Measurements from ENCODE around the gene COMTD1. TPM values are rescaled to one million over a fixed set of nuclear protein-coding genes. Genes with fewer than 3 reads are reported as not detected.

COMTD1 gene
- polyA plus RNA-seq, 1 of the 3 experiments (the other 2 are of a cell fraction) = 7.6 TPM

GRCh38 chr10:75244487-75245353, 9.0 kb upstream of the COMTD1 start:
- Histone ChIP-seq H3K4me3 (ENCODE audit: low read depth in 2 of 2, low read length in 1 of 2) (no peak overlapping the region), H3K9me2 (no peaks in the 10 kb centered on the region), H3K27ac (ENCODE audit: low read depth in 2 of 2, low read length in 1 of 2) (no peak overlapping the region), H3K9ac (no peak overlapping the region), H3K79me2 (ENCODE audit: insufficient read depth) (no peaks in the 10 kb centered on the region), H3K36me3 (replicated peaks in 1 of 2; ENCODE audit: control insufficient read depth in 1 of 2, insufficient read depth in 2 of 2, low read length in 1 of 2) (no peaks in the 10 kb centered on the region), H3K27me3 (ENCODE audit: insufficient read depth) (no peaks in the 10 kb centered on the region), H4K20me1 (ENCODE audit: insufficient read depth) (no peaks in the 10 kb centered on the region), H3K4me1 (ENCODE audit: control insufficient read depth in 1 of 2, insufficient read depth in 2 of 2, low read depth in 1 of 2, low read length in 1 of 2) (no peaks in the 10 kb centered on the region; a peak in 1 of 4 replicates), H3K4me2 (no peak overlapping the region), H3K9me3 (no peaks in the 10 kb centered on the region), H3F3A (replicated peaks; ENCODE audit: insufficient read depth) (no peaks in the 10 kb centered on the region), H2AFZ (ENCODE audit: low read depth) (no peak overlapping the region)
- ChIA-PET CTCF (no interaction called here), POLR2A (no interaction called here)
- TF ChIP-seq MXI1 (IDR thresholded peaks at IDR 0.05; ENCODE audit: low read depth, low read length) = no peak
- TF ChIP-seq NRF1 (IDR thresholded peaks at IDR 0.05; ENCODE audit: low read depth, low read length) = no peak
- TF ChIP-seq RFX5 (IDR thresholded peaks at IDR 0.05; ENCODE audit: low read length) = no peak
- TF ChIP-seq IRF3 (IDR thresholded peaks at IDR 0.05; ENCODE audit: low read depth, low read length) = no peak
- no peak for TF ChIP-seq JUND (IDR thresholded peaks at IDR 0.05)
- no peak for TF ChIP-seq FOSL2 (IDR thresholded peaks at IDR 0.05; ENCODE audit: borderline replicate concordance, low read depth)
- TF ChIP-seq ELF1 (IDR thresholded peaks at IDR 0.05) = no peak
- no peak for TF ChIP-seq TEAD4 (IDR thresholded peaks at IDR 0.05; ENCODE audit: borderline replicate concordance, insufficient read depth)
- no peak for TF ChIP-seq GATA2 (CRISPR knock-in tag; IDR thresholded peaks at IDR 0.05)
- TF ChIP-seq MAX (IDR thresholded peaks at IDR 0.05; ENCODE audit: low read depth) = no peak
- no peak for TF ChIP-seq TCF12 (IDR thresholded peaks at IDR 0.05)
- no peak for TF ChIP-seq MEF2A (IDR thresholded peaks at IDR 0.05; ENCODE audit: borderline replicate concordance, low read depth)
- TF ChIP-seq SIN3A (IDR thresholded peaks at IDR 0.05; ENCODE audit: borderline replicate concordance, low read depth, low read length) = no peak
- no peak for TF ChIP-seq POLR2AphosphoS5 (IDR thresholded peaks at IDR 0.05; ENCODE audit: low read depth, low read length)
- TF ChIP-seq FOXJ3 (CRISPR knock-in tag; IDR thresholded peaks at IDR 0.05) = no peak
- TF ChIP-seq NFIC (IDR thresholded peaks at IDR 0.05; ENCODE audit: borderline replicate concordance) = no peak
- WGBS (ENCODE audit: low lambda C conversion rate) = 80% methylated on average over 6 of the region's 8 CpGs
- no peak for DNase-seq

GRCh38 chr10:75243426-75243825, 7.7 kb upstream of the COMTD1 start:
- ChIA-PET POLR2A (no interaction called here), CTCF (no interaction called here)
- H3K4me1 ChIP-seq (ENCODE audit: control insufficient read depth in 1 of 2, insufficient read depth in 2 of 2, low read depth in 1 of 2, low read length in 1 of 2) = peaks cover 0 to 10% of the 10 kb centered on the region in 2 experiments; a peak in 1 of 4 replicates
- no peak for DNase-seq
- no peaks in the 10 kb centered on the region for H3K9me2 ChIP-seq
- no peak overlapping the region for H3K9ac ChIP-seq
- 80% methylated on average over 9 of the region's 10 CpGs for WGBS (ENCODE audit: low lambda C conversion rate)
- H3K4me2 ChIP-seq = no peak overlapping the region
- H3K36me3 ChIP-seq (replicated peaks in 1 of 2; ENCODE audit: control insufficient read depth in 1 of 2, insufficient read depth in 2 of 2, low read length in 1 of 2) = no peaks in the 10 kb centered on the region
- no peaks in the 10 kb centered on the region for H3K79me2 ChIP-seq (ENCODE audit: insufficient read depth)
- H3K27me3 ChIP-seq (ENCODE audit: insufficient read depth) = no peaks in the 10 kb centered on the region
- no peaks in the 10 kb centered on the region for H3F3A ChIP-seq (replicated peaks; ENCODE audit: insufficient read depth)
- H3K4me3 ChIP-seq (ENCODE audit: low read depth in 2 of 2, low read length in 1 of 2) = no peak overlapping the region
- no peak overlapping the region for H2AFZ ChIP-seq (ENCODE audit: low read depth)
- no peaks in the 10 kb centered on the region for H3K9me3 ChIP-seq
- H4K20me1 ChIP-seq (ENCODE audit: insufficient read depth) = no peaks in the 10 kb centered on the region
- no peak overlapping the region for H3K27ac ChIP-seq (ENCODE audit: low read depth in 2 of 2, low read length in 1 of 2)
- TF ChIP-seq RCOR1 (IDR thresholded peaks at IDR 0.05; ENCODE audit: low read length) = no peak
- TF ChIP-seq NFIC (IDR thresholded peaks at IDR 0.05; ENCODE audit: borderline replicate concordance) = no peak
- no peak for TF ChIP-seq YY1 (IDR thresholded peaks at IDR 0.05; ENCODE audit: low read depth)
- no peak for TF ChIP-seq USF1 (IDR thresholded peaks at IDR 0.05; ENCODE audit: borderline replicate concordance, low read depth)
- TF ChIP-seq REST (IDR thresholded peaks at IDR 0.05; ENCODE audit: low read depth, low read length) = no peak
- TF ChIP-seq MEF2A (IDR thresholded peaks at IDR 0.05; ENCODE audit: borderline replicate concordance, low read depth) = no peak
- no peak for TF ChIP-seq JUND (IDR thresholded peaks at IDR 0.05)
- TF ChIP-seq FOXJ3 (CRISPR knock-in tag; IDR thresholded peaks at IDR 0.05) = no peak
- TF ChIP-seq GABPA (IDR thresholded peaks at IDR 0.05; ENCODE audit: low read depth) = no peak
- no peak for TF ChIP-seq CHD2 (IDR thresholded peaks at IDR 0.05; ENCODE audit: low read length, partially characterized antibody)
- TF ChIP-seq GATA2 (CRISPR knock-in tag; IDR thresholded peaks at IDR 0.05) = no peak
- no peak for TF ChIP-seq MAX (IDR thresholded peaks at IDR 0.05; ENCODE audit: low read depth)
- no peak for TF ChIP-seq EZH2phosphoT487 (IDR thresholded peaks at IDR 0.05; ENCODE audit: borderline replicate concordance, low read depth)

All from SK-N-SH (cell line).